Trophoblast cell (in vitro differentiated cells and primary cell): Measurements from ENCODE around the gene MRPS6.

Experiments used
- DNase-seq, 2 donors: peaks; one replicate each; pipeline ENCODE4 v3.0.0-alpha.2; 2016
- H2AFZ ChIP-seq: 2 replicates; pipeline ENCODE4 v1.6.1; 2013; ENCODE audit warnings: low read length, moderate library complexity, mild to moderate bottlenecking; ENCODE audit not compliant: insufficient read depth, poor library complexity
- H2AK5ac ChIP-seq: 2 replicates; pipeline ENCODE4 v1.6.1; 2013; ENCODE audit warnings: mild to moderate bottlenecking, low read length
- H2BK120ac ChIP-seq: 2 replicates; pipeline ENCODE4 v1.6.1; 2013; ENCODE audit warnings: low read length, mild to moderate bottlenecking, moderate library complexity; ENCODE audit not compliant: insufficient read depth, poor library complexity
- H2BK12ac ChIP-seq: 2 replicates; pipeline ENCODE4 v1.6.1; 2013; ENCODE audit warnings: mild to moderate bottlenecking, low read length, moderate library complexity
- H2BK5ac ChIP-seq: 2 replicates; pipeline ENCODE4 v1.6.1; 2013; ENCODE audit warnings: low read length, low read depth, moderate library complexity, mild to moderate bottlenecking; ENCODE audit not compliant: poor library complexity
- H3K14ac ChIP-seq: 2 replicates; pipeline ENCODE4 v1.6.1; 2013; ENCODE audit warnings: mild to moderate bottlenecking, low read length
- H3K18ac ChIP-seq: 2 replicates; pipeline ENCODE4 v1.6.1; 2013; ENCODE audit warnings: mild to moderate bottlenecking, low read length
- H3K23ac ChIP-seq: 2 replicates; pipeline ENCODE4 v1.6.1; 2013; ENCODE audit warnings: low read length
- H3K27ac ChIP-seq: 2 replicates; pipeline ENCODE4 v1.5.1; 2013; ENCODE audit warnings: low read depth, mild to moderate bottlenecking, inconsistent platforms, low read length, moderate library complexity
- H3K27me3 ChIP-seq: 2 replicates; pipeline ENCODE4 v1.6.1; 2013; ENCODE audit warnings: inconsistent platforms, mild to moderate bottlenecking, low read length, moderate library complexity; ENCODE audit not compliant: insufficient read depth
- H3K36me3 ChIP-seq, 2 experiments: 1 replicate in 1 of 2; 2 replicates in 1 of 2; pipeline ENCODE4 v1.6.1; 2013; ENCODE audit warnings: low read length in 2 of 2, mild to moderate bottlenecking in 2 of 2, moderate library complexity in 1 of 2; ENCODE audit not compliant: insufficient read depth in 2 of 2, control insufficient read depth in 1 of 2
- H3K4ac ChIP-seq: 2 replicates; pipeline ENCODE4 v1.6.1; 2013; ENCODE audit warnings: low read depth, mild to moderate bottlenecking, low read length, moderate library complexity
- H3K4me1 ChIP-seq, 2 experiments: 1 replicate in 1 of 2; 2 replicates in 1 of 2; pipeline ENCODE4 v1.6.1; 2013; ENCODE audit warnings: low read length in 2 of 2, mild to moderate bottlenecking in 2 of 2, moderate library complexity in 1 of 2; ENCODE audit not compliant: insufficient read depth in 2 of 2, control insufficient read depth in 1 of 2
- H3K4me2 ChIP-seq: 2 replicates; pipeline ENCODE4 v1.6.1; 2013; ENCODE audit warnings: inconsistent platforms, mild to moderate bottlenecking, low read length, moderate library complexity
- H3K4me3 ChIP-seq: 2 replicates; pipeline ENCODE4 v1.5.1; 2013; ENCODE audit warnings: mild to moderate bottlenecking, low read depth, low read length, inconsistent platforms
- H3K79me1 ChIP-seq: one replicate; pipeline ENCODE4 v1.6.1; 2013; ENCODE audit warnings: low read length
- H3K79me2 ChIP-seq: 2 replicates; pipeline ENCODE4 v1.6.1; 2013; ENCODE audit warnings: low read length, mild to moderate bottlenecking; ENCODE audit not compliant: control insufficient read depth, insufficient read depth, poor library complexity
- H3K9ac ChIP-seq: 2 replicates; pipeline ENCODE4 v1.6.1; 2013; ENCODE audit warnings: mild to moderate bottlenecking, low read length
- H3K9me3 ChIP-seq: 2 replicates; pipeline ENCODE4 v1.6.1; 2013; ENCODE audit warnings: low read depth, mild to moderate bottlenecking, control low read depth, inconsistent platforms, low read length; ENCODE audit not compliant: insufficient read depth
- H4K12ac ChIP-seq: 2 replicates; pipeline ENCODE4 v1.6.1; 2013; ENCODE audit warnings: low read depth, mild to moderate bottlenecking, low read length, moderate library complexity
- H4K8ac ChIP-seq: 2 replicates; pipeline ENCODE4 v1.6.1; 2013; ENCODE audit warnings: low read depth, mild to moderate bottlenecking, low read length, moderate library complexity
- H4K91ac ChIP-seq: one replicate; pipeline ENCODE4 v1.6.1; 2013; ENCODE audit warnings: low read depth, mild to moderate bottlenecking, low read length, moderate library complexity
- WGBS: extraction: QIAGEN DNeasy Blood & Tissue Kit; methylation state at CpG from one replicate; pipeline ENCODE4 v1.1.7; 2013; ENCODE audit warnings: missing lambda C conversion rate; ENCODE audit not compliant: insufficient read length, insufficient coverage; ENCODE audit errors: extremely low coverage; 5-methylcytosine and 5-hydroxymethylcytosine counted together

MRPS6 gene

DNA sequence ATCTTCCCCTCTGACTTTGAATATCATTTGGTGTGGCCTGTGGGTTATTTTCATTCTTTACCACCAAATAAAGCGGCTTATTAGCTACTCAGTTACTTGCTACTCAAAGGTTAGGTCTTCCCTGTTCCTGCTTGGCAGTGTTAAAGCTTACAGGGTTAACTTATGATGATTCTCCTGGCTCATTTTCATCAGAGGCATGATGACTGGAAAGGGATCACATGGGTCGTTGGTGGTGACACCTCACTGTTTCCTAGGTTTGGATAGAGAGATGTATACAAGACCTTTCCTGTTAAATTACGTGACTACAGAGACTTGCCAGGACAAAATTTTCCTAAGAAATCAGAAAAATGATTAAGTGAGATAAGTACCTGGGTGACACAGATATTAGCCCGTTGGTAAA, 27.4 kb downstream of the MRPS6 start:
- Histone ChIP-seq H3K9me3 (no peaks in the 10 kb centered on the region), H3K79me1 (no peaks in the 10 kb centered on the region), H4K8ac (no peak overlapping the region), H3K4ac (no peak overlapping the region), H3K27me3 (no peaks in the 10 kb centered on the region), H3K36me3 (peaks cover 10 to 12% of the 10 kb centered on the region in 2 experiments), H3K23ac (no peak overlapping the region), H2BK12ac (no peak overlapping the region), H3K27ac (no peak overlapping the region), H3K18ac (no peak overlapping the region), H4K91ac (no peak overlapping the region), H4K12ac (no peak overlapping the region), H2BK5ac (no peak overlapping the region), H3K4me2 (no peak overlapping the region), H2BK120ac (no peak overlapping the region), H3K9ac (no peak overlapping the region), H3K79me2 (no peaks in the 10 kb centered on the region), H2AFZ (no peak overlapping the region), H3K4me1 (no peaks in the 10 kb centered on the region), H3K14ac (no peak overlapping the region), H3K4me3 (no peak overlapping the region), H2AK5ac (no peak overlapping the region)
- DNase-seq: no peak
- no CpG with 5 or more reads among the region's 4 CpGs for WGBS

GRCh38 chr21:34105947-34106541, 32.7 kb downstream of the MRPS6 start:
- no peaks in the 10 kb centered on the region for H3K27me3 ChIP-seq
- no peak overlapping the region for H3K9ac ChIP-seq
- no peak overlapping the region for H3K4me3 ChIP-seq
- H3K4me1 ChIP-seq: no peaks in the 10 kb centered on the region
- no peak overlapping the region for H4K8ac ChIP-seq
- H3K18ac ChIP-seq: no peak overlapping the region
- no peak overlapping the region for H3K14ac ChIP-seq
- H3K79me2 ChIP-seq: no peaks in the 10 kb centered on the region
- H2BK12ac ChIP-seq: no peak overlapping the region
- H3K23ac ChIP-seq: no peak overlapping the region
- no peak overlapping the region for H2BK5ac ChIP-seq
- no peaks in the 10 kb centered on the region for H3K79me1 ChIP-seq
- H3K27ac ChIP-seq: no peak overlapping the region
- no peak overlapping the region for H4K12ac ChIP-seq
- H3K36me3 ChIP-seq: peaks cover 2 to 3% of the 10 kb centered on the region in 2 experiments
- no peak overlapping the region for H3K4me2 ChIP-seq
- H4K91ac ChIP-seq: no peak overlapping the region
- H2BK120ac ChIP-seq: no peak overlapping the region
- no peak overlapping the region for H2AFZ ChIP-seq
- no peaks in the 10 kb centered on the region for H3K9me3 ChIP-seq
- no peak overlapping the region for H2AK5ac ChIP-seq
- DNase-seq: peak in 1 of 2 donors; percentile 20
- no peak overlapping the region for H3K4ac ChIP-seq

- no peak overlapping the region for H3K23ac ChIP-seq
- no peak overlapping the region for H2BK12ac ChIP-seq
- no peaks in the 10 kb centered on the region for H3K4me1 ChIP-seq
- no peaks in the 10 kb centered on the region for H3K9me3 ChIP-seq
- H4K91ac ChIP-seq: no peak overlapping the region
- H3K4ac ChIP-seq: no peak overlapping the region
- H3K79me2 ChIP-seq: no peaks in the 10 kb centered on the region
- H3K79me1 ChIP-seq: no peaks in the 10 kb centered on the region
- H4K12ac ChIP-seq: no peak overlapping the region
- H3K4me2 ChIP-seq: no peak overlapping the region
- H2BK120ac ChIP-seq: no peak overlapping the region
- H3K4me3 ChIP-seq: no peak overlapping the region
- no peak overlapping the region for H2AK5ac ChIP-seq
- H3K18ac ChIP-seq: no peak overlapping the region
- no peak for DNase-seq
- H4K8ac ChIP-seq: no peak overlapping the region
- no peak overlapping the region for H2BK5ac ChIP-seq
- H2AFZ ChIP-seq: no peak overlapping the region
- H3K27me3 ChIP-seq: no peaks in the 10 kb centered on the region
- H3K14ac ChIP-seq: no peak overlapping the region
- no peak overlapping the region for H3K9ac ChIP-seq
- H3K36me3 ChIP-seq: peaks cover 2 to 3% of the 10 kb centered on the region in 2 experiments
- no peak overlapping the region for H3K27ac ChIP-seq
- no CpG with 5 or more reads among the region's 1 CpG for WGBS
Measured at GRCh38 chr21:34107606-34108005, 34.2 kb downstream of the MRPS6 start.

DNA sequence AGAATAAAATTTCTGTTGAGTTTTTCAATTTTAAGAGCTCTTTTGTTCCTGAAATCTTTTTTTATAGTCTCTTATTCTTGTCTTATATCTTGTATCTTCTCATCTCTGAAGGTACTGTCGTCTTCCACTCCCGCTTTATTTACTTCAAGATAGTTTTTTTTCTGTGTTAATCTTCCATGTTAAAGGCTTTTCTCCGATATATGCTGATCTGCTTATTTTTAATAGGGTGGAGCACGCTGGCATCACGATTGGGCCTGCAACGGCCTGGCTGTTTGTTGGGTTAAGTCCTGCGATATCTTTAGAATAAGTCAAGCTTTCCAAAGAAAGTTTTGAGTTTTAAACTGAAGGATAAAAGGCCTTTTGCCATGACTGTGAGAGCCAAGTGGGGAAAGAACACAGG, 35.7 kb downstream of the MRPS6 start:
- Histone ChIP-seq H3K79me1 (no peaks in the 10 kb centered on the region), H3K4me1 (peaks cover 0 to 3% of the 10 kb centered on the region in 2 experiments), H3K14ac (no peak overlapping the region), H2AK5ac (no peak overlapping the region), H3K4ac (no peak overlapping the region), H3K4me2 (no peak overlapping the region), H3K9me3 (no peaks in the 10 kb centered on the region), H4K12ac (no peak overlapping the region), H3K27me3 (no peaks in the 10 kb centered on the region), H2BK5ac (peak overlapping the region; percentile 30), H3K4me3 (no peak overlapping the region), H2BK120ac (no peak overlapping the region), H3K79me2 (no peaks in the 10 kb centered on the region), H4K8ac (no peak overlapping the region), H3K27ac (no peak overlapping the region), H3K36me3 (peaks cover 2 to 3% of the 10 kb centered on the region in 2 experiments), H3K18ac (no peak overlapping the region), H2AFZ (no peak overlapping the region), H3K23ac (no peak overlapping the region), H2BK12ac (no peak overlapping the region), H3K9ac (no peak overlapping the region), H4K91ac (no peak overlapping the region)
- DNase-seq: no peak
- WGBS: no CpG with 5 or more reads among the region's 7 CpGs
